Spleen (tissue), 7 donors: ENCODE data around the gene CATSPERD.

Experiments used
- POLR2A ChIP-seq, 3 donors: fragments of 450-650 bp; IDR thresholded peaks; one replicate each; pipeline ENCODE4 v1.5.1; 2017; ENCODE audit warnings: antibody characterized with exemption in 3 of 3, mild to moderate bottlenecking in 1 of 3
- POLR2AphosphoS5 ChIP-seq, 3 donors: sonication (generic); formaldehyde crosslinking; IDR thresholded peaks; one replicate each; pipeline ENCODE4 v1.5.1; 2017; ENCODE audit warnings: antibody characterized with exemption in 3 of 3
- TF ChIP-seq, protein P1 (sequence below), 11 experiments: fragments of 200-600 bp in 7 of 11; fragments of 450-650 bp in 4 of 11; sonication (generic) in 4 of 11; IDR thresholded peaks in 8 of 11; conservative IDR thresholded peaks in 3 of 11; 1 replicate in 7 of 11; 2 replicates in 4 of 11; pipeline versions ENCODE4 v1.4.0 to v1.8.0; 2016 to 2021; ENCODE audit warnings: antibody characterized with exemption in 11 of 11, inconsistent platforms in 4 of 11, mild to moderate bottlenecking in 1 of 11
- donor health status: DM: no; HTN: no; CAD: no; lungs with moderate emphysema.
- donor health status: DM: no; HTN: no; CAD: no.
- donor health status: DM: no; HTN: no; CAD: no.

DNA sequence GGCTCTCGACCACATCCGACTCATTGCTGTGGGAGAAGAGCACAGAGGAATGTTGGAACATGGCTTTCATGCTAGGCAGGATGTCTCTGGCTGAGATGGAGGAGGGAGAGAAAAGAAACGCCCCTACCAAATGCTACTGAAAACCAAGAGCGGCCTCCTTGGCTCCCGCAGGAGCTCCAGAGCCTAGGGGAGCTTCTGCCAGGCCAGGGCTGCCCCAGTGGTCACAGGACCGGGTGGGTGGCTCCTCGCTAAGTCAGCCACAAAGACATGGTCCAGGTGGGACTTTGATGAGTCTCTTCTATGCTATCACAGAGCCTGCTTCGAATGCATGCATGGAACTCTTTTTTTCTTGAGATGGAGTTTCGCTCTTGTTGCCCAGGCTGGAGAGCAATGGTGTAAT is 7.2 kb upstream of the CATSPERD start:
- TF ChIP-seq POLR2A (IDR thresholded peaks at IDR 0.05) = no peak
- TF ChIP-seq, protein P1, sequence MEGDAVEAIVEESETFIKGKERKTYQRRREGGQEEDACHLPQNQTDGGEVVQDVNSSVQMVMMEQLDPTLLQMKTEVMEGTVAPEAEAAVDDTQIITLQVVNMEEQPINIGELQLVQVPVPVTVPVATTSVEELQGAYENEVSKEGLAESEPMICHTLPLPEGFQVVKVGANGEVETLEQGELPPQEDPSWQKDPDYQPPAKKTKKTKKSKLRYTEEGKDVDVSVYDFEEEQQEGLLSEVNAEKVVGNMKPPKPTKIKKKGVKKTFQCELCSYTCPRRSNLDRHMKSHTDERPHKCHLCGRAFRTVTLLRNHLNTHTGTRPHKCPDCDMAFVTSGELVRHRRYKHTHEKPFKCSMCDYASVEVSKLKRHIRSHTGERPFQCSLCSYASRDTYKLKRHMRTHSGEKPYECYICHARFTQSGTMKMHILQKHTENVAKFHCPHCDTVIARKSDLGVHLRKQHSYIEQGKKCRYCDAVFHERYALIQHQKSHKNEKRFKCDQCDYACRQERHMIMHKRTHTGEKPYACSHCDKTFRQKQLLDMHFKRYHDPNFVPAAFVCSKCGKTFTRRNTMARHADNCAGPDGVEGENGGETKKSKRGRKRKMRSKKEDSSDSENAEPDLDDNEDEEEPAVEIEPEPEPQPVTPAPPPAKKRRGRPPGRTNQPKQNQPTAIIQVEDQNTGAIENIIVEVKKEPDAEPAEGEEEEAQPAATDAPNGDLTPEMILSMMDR (IDR thresholded peaks at IDR 0.05 in 8 of 11, conservative IDR thresholded peaks at IDR 0.05 in 3 of 11) = no peak
- no peak for TF ChIP-seq POLR2AphosphoS5 (IDR thresholded peaks at IDR 0.05)
